Spinal cord (tissue), 10 donors: ENCODE data around the gene HADHA. TPM values are rescaled to one million over a fixed set of nuclear protein-coding genes. Genes with fewer than 3 reads are reported as not detected.

Experiments used
- DNase-seq, 6 donors: peaks; one replicate each; pipeline versions ENCODE4 v3.0.0 to v3.0.0-alpha.2; 2013 to 2015; ENCODE audit warnings: low spot score in 6 of 6, low read depth in 4 of 6
- H3K27ac ChIP-seq: one replicate; pipeline ENCODE4 v1.5.1; 2013; ENCODE audit warnings: low read depth, low read length, control low read depth
- H3K27me3 ChIP-seq: one replicate; pipeline ENCODE4 v1.6.1; 2013; ENCODE audit warnings: low read length; ENCODE audit not compliant: control insufficient read depth, insufficient read depth
- H3K36me3 ChIP-seq: one replicate; pipeline ENCODE4 v1.6.1; 2013; ENCODE audit warnings: low read length; ENCODE audit not compliant: control insufficient read depth, insufficient read depth
- H3K4me1 ChIP-seq: one replicate; pipeline ENCODE4 v1.6.1; 2013; ENCODE audit warnings: low read length; ENCODE audit not compliant: control insufficient read depth, insufficient read depth
- H3K4me3 ChIP-seq: one replicate; pipeline ENCODE4 v1.5.1; 2013; ENCODE audit warnings: low read depth, low read length, control low read depth
- H3K9me3 ChIP-seq: one replicate; pipeline ENCODE4 v1.6.1; 2013; ENCODE audit warnings: low read length; ENCODE audit not compliant: control insufficient read depth, insufficient read depth
- WGBS: methylation state at CpG from one replicate; pipeline ENCODE4 v1.1.5; 2013; ENCODE audit warnings: missing lambda C conversion rate; ENCODE audit not compliant: insufficient coverage; 5-methylcytosine and 5-hydroxymethylcytosine counted together
- polyA plus RNA-seq, 2 donors: library from polyadenylated mRNA; unstranded; fragments of 120-200 nt; gene quantifications; one replicate each; pipeline ENCODE4 v1.2.1, GENCODE V29; 2013; ENCODE audit not compliant: insufficient read length in 2 of 2
- total RNA-seq, 2 donors: library from RNA; depleted of rRNA in 1 of 2; stranded (reverse); fragments of 120-200 nt in 1 of 2; fragments of >200 nt in 1 of 2; gene quantifications; one replicate each; pipeline versions ENCODE4 v1.2.3 to v1.2.4, GENCODE V29; 2013 to 2014
- donor health status: healthy.

HADHA gene
- total and polyA plus RNA-seq, 4 donors, result 117 to 168 (median 140) TPM

DNA sequence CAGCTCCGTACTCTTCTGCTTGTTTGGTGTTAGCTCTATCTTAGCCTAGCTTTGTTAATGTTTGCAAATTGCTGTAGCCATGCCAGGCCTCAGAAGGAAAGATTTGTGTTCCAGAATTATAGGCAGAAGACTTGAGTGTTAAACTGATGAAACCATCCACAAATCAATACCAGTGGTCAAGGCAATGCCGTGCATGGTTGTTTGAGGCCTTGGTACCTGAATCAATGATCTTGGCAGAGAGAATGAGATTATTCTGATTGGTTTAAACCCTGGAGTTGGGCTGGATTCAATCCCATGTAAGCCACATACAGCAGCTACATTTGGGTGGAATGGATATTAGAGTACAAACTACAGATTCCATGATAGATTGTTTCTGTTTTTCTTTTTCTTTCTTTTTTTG lies 5.2 kb upstream of the HADHA start:
- Histone ChIP-seq H3K4me1 (peaks cover 11% of the 10 kb centered on the region), H3K27me3 (no peaks in the 10 kb centered on the region), H3K27ac (no peak overlapping the region), H3K4me3 (no peak overlapping the region), H3K9me3 (no peaks in the 10 kb centered on the region), H3K36me3 (no peaks in the 10 kb centered on the region)
- DNase-seq, result no peak
- WGBS, result 59% methylated on average over 2 of the region's 2 CpGs

DNA sequence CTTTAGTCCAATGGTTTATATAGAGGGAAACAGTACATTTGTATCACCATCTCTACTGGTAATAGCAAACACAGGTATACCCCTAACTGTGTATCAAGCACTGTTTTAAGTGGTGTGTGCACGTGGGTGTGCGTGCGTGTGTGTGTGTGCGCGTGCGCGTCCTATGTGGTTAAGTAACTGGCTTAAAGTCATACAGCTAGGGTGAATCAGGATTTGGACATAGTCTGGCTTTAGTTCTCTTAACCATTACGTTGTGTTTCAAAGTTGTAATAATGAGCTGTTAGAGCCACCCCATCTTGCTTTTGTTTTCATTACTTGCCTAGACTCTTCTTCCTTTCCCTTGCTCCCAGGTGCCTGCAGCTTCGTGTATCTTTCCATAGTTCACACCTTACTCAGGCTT lies 2.4 kb upstream of the HADHA start:
- Histone ChIP-seq H3K4me1 (peaks cover 17% of the 10 kb centered on the region), H3K27ac (no peak overlapping the region)
- WGBS, result 92% methylated on average over 1 of the region's 9 CpGs

DNA sequence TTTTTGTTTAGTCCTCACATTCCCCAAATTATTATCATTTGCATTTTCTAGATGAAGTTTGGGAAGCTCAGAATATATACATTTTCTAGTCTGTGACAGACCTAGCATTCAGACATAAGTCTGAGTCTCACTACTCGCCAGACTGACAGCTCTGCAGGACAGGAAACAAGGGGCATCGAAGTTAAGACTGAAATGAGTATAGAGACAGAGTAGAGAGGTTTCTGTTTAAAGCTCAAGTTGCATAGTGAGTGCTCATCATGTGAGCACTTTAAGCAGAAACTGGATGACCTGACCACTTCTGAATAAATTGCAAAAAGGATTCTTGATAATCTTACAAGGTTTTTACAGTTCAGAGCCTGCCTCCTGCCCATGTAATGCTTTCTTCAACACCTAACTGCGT lies 1.4 kb upstream of the HADHA start:
- Histone ChIP-seq H3K4me1 (peaks cover 14% of the 10 kb centered on the region), H3K27me3 (no peaks in the 10 kb centered on the region), H3K9me3 (no peaks in the 10 kb centered on the region), H3K4me3 (peak overlapping the region; percentile 84), H3K36me3 (no peaks in the 10 kb centered on the region), H3K27ac (peak overlapping the region; percentile 98)
- whole genome bisulfite sequencing, result 0% methylated on average over 1 of the region's 3 CpGs
- no peak for DNase-seq

More for the DNA sequence above, 2.4 kb upstream of the HADHA start:
- Histone ChIP-seq H3K9me3 (no peaks in the 10 kb centered on the region), H3K27me3 (no peaks in the 10 kb centered on the region), H3K36me3 (no peaks in the 10 kb centered on the region), H3K4me3 (no peak overlapping the region)
- no peak for DNase-seq

DNA sequence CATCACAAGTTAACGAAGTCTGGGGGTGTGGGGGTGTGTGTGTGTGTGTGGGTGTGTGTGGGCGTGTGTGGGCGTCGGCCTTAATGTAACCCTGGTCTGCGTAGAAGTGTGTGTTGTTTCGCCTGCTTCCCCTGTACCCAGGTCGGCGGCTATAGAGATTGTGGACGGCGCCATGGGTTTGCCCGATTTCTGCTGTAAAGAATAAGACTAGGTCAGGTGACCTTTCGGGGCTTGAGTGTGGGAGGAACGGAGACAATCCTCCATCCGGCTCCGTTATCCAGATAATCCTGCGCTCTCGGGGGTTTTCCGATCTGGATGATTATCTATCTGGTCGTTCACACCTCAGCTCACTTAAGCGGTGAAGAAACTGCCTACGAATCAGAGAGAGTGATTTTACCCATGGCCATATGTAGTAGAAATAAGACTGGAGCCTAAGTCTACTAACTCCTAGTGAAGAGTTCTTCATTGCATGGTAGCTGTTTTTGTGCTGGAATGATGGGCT lies 850 bp upstream of the HADHA start:
- WGBS, result 0% methylated on average over 17 of the region's 21 CpGs
- no peaks in the 10 kb centered on the region for H3K27me3 ChIP-seq
- H3K4me1 ChIP-seq, result peaks cover 14% of the 10 kb centered on the region
- no peaks in the 10 kb centered on the region for H3K36me3 ChIP-seq
- DNase-seq, result peak in 3 of 6 donors; percentile 6 to 51 (median 22)
- H3K27ac ChIP-seq, result peak overlapping the region; percentile 98
- peak overlapping the region; percentile 84 for H3K4me3 ChIP-seq
- H3K9me3 ChIP-seq, result no peaks in the 10 kb centered on the region

DNA sequence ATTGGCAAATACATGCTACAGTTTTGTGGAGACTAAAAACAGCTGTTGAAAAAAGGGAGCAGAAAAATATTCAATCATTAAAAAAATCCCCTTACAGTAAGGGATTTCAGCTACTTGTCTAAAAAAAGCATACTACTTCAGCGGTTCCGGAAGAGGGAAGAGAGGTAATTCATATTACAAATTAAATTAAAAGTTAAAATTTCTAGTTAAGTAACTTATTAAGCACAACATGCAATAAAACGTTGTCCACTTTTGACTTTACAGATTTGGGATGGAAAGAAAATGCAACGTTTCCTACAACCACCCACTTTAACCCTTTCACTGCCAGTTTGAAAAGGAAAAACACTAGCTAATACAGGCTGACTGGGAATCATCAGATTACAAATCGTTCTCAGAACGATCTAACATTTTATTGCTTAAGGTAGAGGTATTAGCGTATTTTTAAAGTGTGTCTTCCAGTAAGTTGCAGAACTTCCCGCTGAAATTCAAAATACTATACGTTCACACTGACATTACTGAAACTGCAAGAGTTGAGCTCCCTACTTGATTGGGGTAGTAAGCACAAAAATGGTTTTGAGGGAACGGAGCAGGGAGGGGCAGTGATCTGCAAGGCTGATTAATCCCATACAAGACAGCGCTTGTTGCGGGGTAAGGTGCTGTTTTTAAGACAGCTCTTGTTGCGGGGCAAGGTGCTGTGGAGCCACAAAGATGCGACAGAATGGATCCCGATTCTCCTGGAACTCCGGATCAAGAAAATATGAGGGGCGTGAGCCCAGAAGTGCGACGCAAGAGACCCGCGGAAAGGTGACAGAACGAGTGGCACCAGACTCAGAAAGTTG lies 743 bp downstream of the HADHA start:
- peak; percentile 32 to 75 (median 52) for DNase-seq
- H3K27ac ChIP-seq, result peak overlapping the region; percentile 98
- 0% methylated on average over 13 of the region's 22 CpGs for WGBS
- H3K4me3 ChIP-seq, result peak overlapping the region; percentile 84
- H3K4me1 ChIP-seq, result peaks cover 14% of the 10 kb centered on the region
- no peaks in the 10 kb centered on the region for H3K36me3 ChIP-seq
- H3K27me3 ChIP-seq, result no peaks in the 10 kb centered on the region
- no peaks in the 10 kb centered on the region for H3K9me3 ChIP-seq

DNA sequence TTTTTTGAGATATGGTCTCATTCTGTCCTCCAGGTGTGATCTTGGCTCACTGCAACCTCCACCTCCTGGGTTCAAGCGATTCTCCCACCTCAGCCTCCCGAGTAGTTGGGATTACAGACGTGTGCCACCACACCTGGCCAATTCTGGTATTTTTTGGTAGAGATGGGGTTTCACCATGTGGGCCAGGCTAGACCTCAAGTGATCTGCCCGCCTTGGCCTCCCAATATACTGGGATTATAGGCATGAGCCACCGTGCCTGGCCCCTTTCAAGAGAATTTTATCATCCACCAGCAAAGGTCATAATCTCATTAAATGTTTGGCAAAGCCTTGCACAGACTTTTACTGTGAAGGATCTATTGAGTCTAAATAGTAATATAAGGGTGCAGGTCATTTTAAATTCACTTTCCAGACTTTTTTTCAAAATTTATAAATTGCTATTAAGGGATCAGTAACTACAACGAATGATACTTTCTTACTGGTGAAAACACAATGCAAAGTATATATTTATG lies 2.5 kb downstream of the HADHA start:
- no CpG with 5 or more reads among the region's 6 CpGs for WGBS
- no peak for DNase-seq
- H3K27ac ChIP-seq, result no peak overlapping the region
- no peaks in the 10 kb centered on the region for H3K27me3 ChIP-seq
- peaks cover 7% of the 10 kb centered on the region for H3K36me3 ChIP-seq
- H3K4me1 ChIP-seq, result peaks cover 14% of the 10 kb centered on the region
- H3K9me3 ChIP-seq, result no peaks in the 10 kb centered on the region
- H3K4me3 ChIP-seq, result no peak overlapping the region

DNA sequence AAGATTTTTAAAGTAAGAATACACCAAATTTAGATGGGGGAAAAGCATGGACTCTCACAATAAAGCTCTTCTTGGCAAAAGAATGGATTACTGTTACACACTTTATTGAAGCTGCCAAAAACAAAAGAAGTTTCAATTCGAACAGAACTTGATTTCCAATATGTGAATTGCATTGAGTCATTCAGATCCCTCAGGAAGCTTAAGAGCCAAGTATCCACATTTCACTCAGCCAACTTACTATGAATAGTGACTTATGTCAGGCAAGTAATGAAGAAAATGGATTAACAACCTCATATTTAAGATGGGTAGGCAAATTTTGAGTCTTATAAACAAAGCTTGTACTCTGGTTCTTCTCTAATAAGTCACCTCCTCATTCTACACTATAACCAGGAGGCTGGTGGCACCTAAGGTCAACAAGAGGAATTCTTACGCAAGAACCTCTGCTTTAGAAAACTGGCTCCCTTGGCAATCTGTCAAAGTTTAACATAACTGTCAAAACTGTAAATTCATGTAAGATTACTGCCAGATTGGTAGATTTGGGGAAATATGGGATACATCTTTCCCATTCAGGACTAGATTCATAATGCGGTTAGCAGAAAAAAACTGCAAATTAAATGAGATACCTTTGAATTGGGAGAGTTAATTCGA lies 6.0 kb downstream of the HADHA start:
- no CpG with 5 or more reads among the region's 4 CpGs for WGBS

DNA sequence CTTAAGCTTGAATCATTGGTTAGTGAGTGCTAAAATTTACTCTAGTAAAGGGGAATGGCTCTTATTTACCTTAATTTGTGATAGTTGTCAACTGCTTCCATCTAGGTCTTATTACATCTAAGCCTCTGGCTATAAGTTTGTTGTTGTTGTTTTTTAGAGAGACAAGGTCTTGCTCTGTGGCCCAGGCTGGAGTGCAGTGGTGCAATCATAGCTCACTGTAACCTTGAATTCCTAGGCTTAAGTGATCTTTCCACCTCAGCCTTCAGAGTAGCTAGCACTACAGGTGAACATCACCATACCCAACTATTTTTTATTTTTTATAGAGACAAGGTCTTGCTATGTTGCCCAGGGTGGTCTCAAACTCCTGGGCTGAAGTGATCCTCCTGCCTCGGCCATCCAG lies 6.6 kb downstream of the HADHA start:
- no peak overlapping the region for H3K27ac ChIP-seq
- no peak for DNase-seq
- WGBS, result no CpG with 5 or more reads among the region's 1 CpG
- H3K4me3 ChIP-seq, result no peak overlapping the region
- no peaks in the 10 kb centered on the region for H3K27me3 ChIP-seq
- peaks cover 4% of the 10 kb centered on the region for H3K4me1 ChIP-seq
- H3K9me3 ChIP-seq, result no peaks in the 10 kb centered on the region
- H3K36me3 ChIP-seq, result peaks cover 35% of the 10 kb centered on the region

More for the DNA sequence above, 6.0 kb downstream of the HADHA start:
- Histone ChIP-seq H3K36me3 (peaks cover 30% of the 10 kb centered on the region), H3K4me1 (peaks cover 6% of the 10 kb centered on the region), H3K9me3 (no peaks in the 10 kb centered on the region), H3K27ac (no peak overlapping the region), H3K4me3 (no peak overlapping the region), H3K27me3 (no peaks in the 10 kb centered on the region)
- no peak for DNase-seq

DNA sequence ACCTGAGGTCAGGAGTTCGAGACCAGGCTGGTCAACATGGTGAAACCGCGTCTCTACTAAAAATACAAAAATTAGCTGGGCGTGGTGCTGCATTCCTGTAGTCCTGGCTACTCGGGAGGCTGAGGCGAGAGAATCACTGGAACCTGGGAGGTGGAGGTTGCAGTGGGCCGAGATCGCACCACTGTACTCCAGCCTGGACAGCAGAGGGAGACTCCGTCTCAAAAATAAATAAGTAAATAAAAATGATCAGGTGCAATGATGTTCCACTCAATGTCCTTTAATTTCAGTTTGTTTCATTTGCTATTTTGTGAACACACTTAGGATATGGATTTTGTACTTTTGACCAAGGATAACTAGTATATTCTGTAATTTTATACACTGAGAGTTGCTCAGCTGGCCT lies 9.3 kb downstream of the HADHA start:
- DNase-seq, result peak in 1 of 6 donors; percentile 24
- Histone ChIP-seq H3K4me3 (no peak overlapping the region), H3K4me1 (no peaks in the 10 kb centered on the region), H3K27ac (no peak overlapping the region), H3K27me3 (no peaks in the 10 kb centered on the region), H3K36me3 (peaks cover 47% of the 10 kb centered on the region), H3K9me3 (no peaks in the 10 kb centered on the region)
- WGBS, result 100% methylated on average over 4 of the region's 9 CpGs
